Heart left ventricle (tissue), 16 donors: ENCODE results near the gene CLEC11A. TPM values are rescaled to one million over a fixed set of nuclear protein-coding genes. Genes with fewer than 3 reads are reported as not detected.

Experiments used
- ATAC-seq, 4 donors: fragments of 200-7000 bp; cut with Tn5 transposase; one replicate each; pipeline ENCODE4 v1.9.1; 2020 to 2022; ENCODE audit warnings: moderate library complexity in 4 of 4, mild to moderate bottlenecking in 3 of 4, moderate number of reproducible peaks in 1 of 4
- DNase-seq, 5 donors: peaks; one replicate each; pipeline ENCODE4 v3.0.0-alpha.2; 2020
- H3K27ac ChIP-seq, 12 donors: fragments of 200-600 bp; sonication (generic) in 4 of 12; one replicate each; pipeline versions ENCODE4 v1.5.0 to v1.8.0; 2016 to 2022; ENCODE audit warnings: mild to moderate bottlenecking in 2 of 12
- H3K27me3 ChIP-seq, 9 donors: fragments of 200-600 bp; sonication (generic) in 2 of 9; one replicate each; pipeline versions ENCODE4 v1.5.1 to v1.8.0; 2016 to 2022; ENCODE audit warnings: mild to moderate bottlenecking in 3 of 9
- H3K36me3 ChIP-seq, 9 donors: fragments of 200-600 bp; sonication (generic) in 2 of 9; one replicate each; pipeline versions ENCODE4 v1.5.0 to v1.8.0; 2018 to 2022; ENCODE audit warnings: mild to moderate bottlenecking in 2 of 9
- H3K4me1 ChIP-seq, 12 donors: fragments of 200-600 bp; sonication (generic) in 4 of 12; one replicate each; pipeline versions ENCODE4 v1.5.0 to v1.8.0; 2016 to 2022; ENCODE audit warnings: mild to moderate bottlenecking in 3 of 12
- H3K4me3 ChIP-seq, 12 donors: fragments of 200-600 bp; sonication (generic) in 4 of 12; one replicate each; pipeline versions ENCODE4 v1.5.0 to v1.8.0; 2017 to 2022; ENCODE audit warnings: mild to moderate bottlenecking in 9 of 12, moderate library complexity in 4 of 12
- H3K9me3 ChIP-seq, 12 donors: fragments of 200-600 bp; sonication (generic) in 4 of 12; one replicate each; pipeline versions ENCODE4 v1.5.0 to v1.8.0; 2016 to 2022; ENCODE audit warnings: mild to moderate bottlenecking in 1 of 12
- POLR2A ChIP-seq, 2 donors: fragments of 450-650 bp; IDR thresholded peaks; one replicate each; pipeline ENCODE4 v1.6.1; 2017; ENCODE audit warnings: antibody characterized with exemption in 2 of 2, mild to moderate bottlenecking in 2 of 2, moderate library complexity in 2 of 2
- WGBS, 4 donors: extraction: QIAGEN DNeasy Blood & Tissue Kit in 2 of 4; methylation state at CpG; one replicate each; pipeline versions ENCODE4 v1.1.5 to v1.1.7; 2013 to 2018; 5-methylcytosine and 5-hydroxymethylcytosine counted together
- intact Hi-C, 10 donors: fragments of 100-400 bp; cut with DNase I; formaldehyde crosslinking; loops; one replicate each; pipeline versions ENCODE4 v1.11.1 to v1.14.2; 2022
- polyA plus RNA-seq, 2 donors: library from polyadenylated mRNA; stranded (reverse); fragments of 200-250 nt; gene quantifications; one replicate each; pipeline ENCODE4 v1.2.3, GENCODE V29; 2013
- total RNA-seq, 9 donors: library from RNA; depleted of rRNA in 2 of 9; stranded (reverse); fragments of >200 nt in 2 of 9; fragmentation: NEBNext Ultra II Directional in 3 of 9; extraction: Animal tissue kit (Norgen Biotek cat#: 25700) in 3 of 9; gene quantifications; one replicate each; pipeline versions ENCODE4 v1.1.0 to v1.2.4, GENCODE V29; 2016 to 2023
- TF ChIP-seq, protein P1 (sequence below), 12 donors: fragments of 200-600 bp; sonication (generic) in 4 of 12; IDR thresholded peaks; one replicate each; pipeline versions ENCODE4 v1.5.0 to v1.8.0; 2018 to 2022; ENCODE audit warnings: antibody characterized with exemption in 12 of 12, mild to moderate bottlenecking in 5 of 12
- donor health status: ischemic (EF 13 %, LVEDD 7.1; RV severe dilation, severe dysfunction).
- donor health status: healthy with polysubstance abuse.
- donor health status: DM: no; HTN: yes; CAD: no.
- donor health status: DM: no; HTN: no; CAD: no.
- donor health status: ischemic (EF 25% LVEDD 6.9; RV normal size, moderate dysfunction).
- donor health status: ischemic (EF 25% LVEDD 5.7; RV mildly dilated, moderate dysfunction).
- donor health status: healthy.
- donor health status: DM: yes; HTN: yes; CAD: no.
- donor health status: ischemic (EF 35%, LVEDD 5.7; RV mildly dilated, moderate dysfunction).
- donor health status: nonischemic (EF 11% LVEDD 7.7; RV severe dilation, severe dysfunction).
- donor health status: DM: yes; HTN: yes; CAD: no.
- donor health status: PGD.
- donor health status: ischemic (EF 29% LVEDD 5.4; RV normal size, mild dysfunction).
- donor health status: nonischemic (EF 23%, LVEDD 6.1; RV moderate dilation, normal function).

CLEC11A gene
- total and polyA plus RNA-seq, 11 donors = 2.4 to 16.6 (median 4.2) TPM

DNA sequence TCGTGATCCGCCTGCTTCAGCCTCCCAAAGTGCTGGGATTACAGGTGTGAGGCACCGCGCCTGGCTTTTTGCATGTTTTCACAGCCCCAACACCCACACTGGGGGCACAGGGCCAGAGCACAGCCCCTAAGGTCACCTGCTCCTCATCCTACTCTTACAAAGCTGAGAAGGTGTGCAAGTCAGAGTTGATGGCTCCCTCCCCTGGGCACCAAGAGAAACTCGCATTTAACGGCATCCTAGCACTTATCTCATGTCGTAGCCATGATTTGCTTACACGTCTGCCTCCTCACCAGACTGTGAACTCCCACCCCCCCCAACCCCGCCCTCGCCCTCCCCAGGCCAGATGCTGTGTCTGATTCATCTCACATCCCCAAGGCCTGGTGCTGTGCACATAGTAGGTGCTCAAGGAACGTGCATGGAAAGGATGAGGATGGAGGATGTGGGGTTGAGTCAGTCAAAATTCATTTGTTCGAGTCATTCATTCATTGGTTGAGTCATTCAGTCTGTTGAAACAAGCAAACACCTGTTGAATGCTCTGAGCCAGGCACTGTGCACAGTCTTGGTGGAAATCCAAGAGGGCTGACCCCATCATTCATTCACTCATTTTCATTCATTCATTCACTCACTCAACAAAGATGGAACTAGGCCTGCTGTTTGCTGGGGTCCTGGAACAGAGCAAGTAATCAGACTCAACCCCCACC, 14.8 kb upstream of the CLEC11A start:
- intact Hi-C loops = loop anchor here in 3 of 10 donors (5.0 to 10.0 kb wide), 2 partner anchors 74 to 76 kb away; no protein-coding TSS in a partner anchor
- WGBS, 4 donors = 63 to 74% (median 66%) methylated on average over 12 of the region's 12 CpGs
- Histone ChIP-seq H3K9me3 (no peaks in the 10 kb centered on the region), H3K4me3 (no peak overlapping the region), H3K27me3 (peaks cover 0 to 43% (median 4%) of the 10 kb centered on the region in 9 donors), H3K27ac (no peak overlapping the region), H3K4me1 (no peaks in the 10 kb centered on the region), H3K36me3 (no peaks in the 10 kb centered on the region)
- ATAC-seq = no peak
- no peak for TF ChIP-seq POLR2A (IDR thresholded peaks at IDR 0.05)
- TF ChIP-seq, protein P1, sequence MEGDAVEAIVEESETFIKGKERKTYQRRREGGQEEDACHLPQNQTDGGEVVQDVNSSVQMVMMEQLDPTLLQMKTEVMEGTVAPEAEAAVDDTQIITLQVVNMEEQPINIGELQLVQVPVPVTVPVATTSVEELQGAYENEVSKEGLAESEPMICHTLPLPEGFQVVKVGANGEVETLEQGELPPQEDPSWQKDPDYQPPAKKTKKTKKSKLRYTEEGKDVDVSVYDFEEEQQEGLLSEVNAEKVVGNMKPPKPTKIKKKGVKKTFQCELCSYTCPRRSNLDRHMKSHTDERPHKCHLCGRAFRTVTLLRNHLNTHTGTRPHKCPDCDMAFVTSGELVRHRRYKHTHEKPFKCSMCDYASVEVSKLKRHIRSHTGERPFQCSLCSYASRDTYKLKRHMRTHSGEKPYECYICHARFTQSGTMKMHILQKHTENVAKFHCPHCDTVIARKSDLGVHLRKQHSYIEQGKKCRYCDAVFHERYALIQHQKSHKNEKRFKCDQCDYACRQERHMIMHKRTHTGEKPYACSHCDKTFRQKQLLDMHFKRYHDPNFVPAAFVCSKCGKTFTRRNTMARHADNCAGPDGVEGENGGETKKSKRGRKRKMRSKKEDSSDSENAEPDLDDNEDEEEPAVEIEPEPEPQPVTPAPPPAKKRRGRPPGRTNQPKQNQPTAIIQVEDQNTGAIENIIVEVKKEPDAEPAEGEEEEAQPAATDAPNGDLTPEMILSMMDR (IDR thresholded peaks at IDR 0.05) = no peak
- DNase-seq = peak in 1 of 5 donors; percentile 7

DNA sequence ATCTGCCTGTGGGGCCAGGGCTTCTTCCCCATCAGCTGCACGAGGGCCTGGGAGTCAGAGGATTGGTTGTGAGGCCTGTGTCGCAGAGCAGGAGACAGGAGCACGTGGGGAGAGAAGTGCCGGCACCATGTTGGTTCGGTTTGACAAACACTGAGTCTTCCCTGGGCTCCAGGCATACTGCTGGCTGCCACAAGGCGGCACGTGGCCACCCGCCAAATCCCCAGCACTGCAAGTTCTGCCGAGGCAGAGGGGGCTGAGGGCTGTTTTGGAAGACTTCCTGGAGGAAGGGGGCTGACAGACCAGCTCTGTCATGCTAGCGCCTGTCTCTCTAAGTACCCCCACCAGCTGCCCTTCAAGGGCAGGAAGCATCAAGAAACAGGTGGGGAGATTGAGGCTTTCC, 13.1 kb upstream of the CLEC11A start:
- H3K9me3 ChIP-seq = no peaks in the 10 kb centered on the region
- no peaks in the 10 kb centered on the region for H3K36me3 ChIP-seq
- no peaks in the 10 kb centered on the region for H3K4me1 ChIP-seq
- H3K27me3 ChIP-seq = peaks cover 0 to 37% (median 0%) of the 10 kb centered on the region in 9 donors
- TF ChIP-seq, protein P1 (IDR thresholded peaks at IDR 0.05) = no peak
- TF ChIP-seq POLR2A (IDR thresholded peaks at IDR 0.05) = no peak
- ATAC-seq (no peak), DNase-seq (peak in 1 of 5 donors; percentile 17)
- 41 to 53% (median 49%) methylated on average over 10 of the region's 10 CpGs for WGBS, 4 donors
- no peak overlapping the region for H3K4me3 ChIP-seq
- no peak overlapping the region for H3K27ac ChIP-seq
- intact Hi-C loops = no loop called here

DNA sequence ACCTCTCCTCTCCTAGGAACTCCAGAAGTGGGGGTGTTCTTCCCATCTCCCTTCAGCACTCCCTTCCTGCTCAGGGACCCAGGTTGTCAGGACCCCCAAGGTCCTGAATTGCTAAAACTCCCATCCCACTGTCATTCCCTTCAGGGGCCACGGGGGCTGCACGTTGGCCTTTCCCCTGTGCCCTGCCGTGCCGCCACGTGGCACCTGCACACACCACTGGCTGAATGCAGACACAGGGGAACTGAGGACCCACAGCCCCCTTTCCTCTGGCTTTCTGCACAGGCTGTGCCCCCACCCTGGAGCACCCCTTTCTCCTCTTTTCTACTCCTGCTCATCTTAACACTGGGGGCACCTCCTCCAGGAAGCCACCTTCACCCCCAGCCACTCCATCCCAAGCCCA, 12.6 kb upstream of the CLEC11A start:
- Histone ChIP-seq H3K4me1 (no peaks in the 10 kb centered on the region), H3K9me3 (no peaks in the 10 kb centered on the region), H3K36me3 (no peaks in the 10 kb centered on the region), H3K27me3 (peaks cover 0 to 40% (median 0%) of the 10 kb centered on the region in 9 donors), H3K27ac (no peak overlapping the region), H3K4me3 (no peak overlapping the region)
- ATAC-seq (no peak), DNase-seq (no peak)
- 84 to 88% (median 87%) methylated on average over 5 of the region's 5 CpGs for WGBS, 4 donors
- intact Hi-C loops = no loop called here
- TF ChIP-seq POLR2A (IDR thresholded peaks at IDR 0.05) = no peak
- TF ChIP-seq, protein P1 (IDR thresholded peaks at IDR 0.05) = no peak

DNA sequence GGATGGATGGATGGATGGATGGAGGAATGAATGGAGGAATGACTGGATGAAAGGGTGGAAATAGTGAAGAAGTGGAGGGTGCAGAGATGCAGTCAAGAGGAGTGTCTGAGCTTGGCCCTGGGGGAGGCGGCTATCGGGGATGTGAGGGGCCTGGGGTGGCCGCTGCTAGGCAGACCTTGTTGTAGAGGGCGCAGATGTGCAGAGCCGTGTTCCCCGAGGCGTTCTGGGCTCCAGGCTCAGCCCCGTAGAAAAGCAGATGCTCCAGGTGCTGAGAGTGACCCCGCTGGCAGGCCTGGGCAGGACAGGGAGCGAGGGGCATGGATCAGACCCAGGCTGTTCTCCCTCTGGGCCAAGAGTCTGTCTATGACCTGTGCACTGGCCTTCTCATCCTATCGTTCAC, 12.0 kb upstream of the CLEC11A start:
- H3K36me3 ChIP-seq = no peaks in the 10 kb centered on the region
- H3K27me3 ChIP-seq = peaks cover 0 to 46% (median 3%) of the 10 kb centered on the region in 9 donors
- DNase-seq (peak in 1 of 5 donors; percentile 1), ATAC-seq (no peak)
- no peaks in the 10 kb centered on the region for H3K9me3 ChIP-seq
- H3K4me3 ChIP-seq = no peak overlapping the region
- TF ChIP-seq, protein P1 (IDR thresholded peaks at IDR 0.05) = no peak
- TF ChIP-seq POLR2A (IDR thresholded peaks at IDR 0.05) = no peak
- H3K27ac ChIP-seq = no peak overlapping the region
- 81 to 87% (median 82%) methylated on average over 11 of the region's 11 CpGs for WGBS, 4 donors
- intact Hi-C loops = no loop called here
- no peaks in the 10 kb centered on the region for H3K4me1 ChIP-seq
